ACC112 (cell line): ENCODE results near the gene CDCA4.

Experiments
- H2AFZ ChIP-seq: fragments of 200-600 bp; sonication (generic); one replicate; pipeline ENCODE4 v1.6.0; 2017; ENCODE audit warnings: antibody characterized with exemption, low read length; ENCODE audit not compliant: unreplicated experiment
- H3K27ac ChIP-seq: fragments of 200-600 bp; sonication (generic); 2 replicates; pipeline ENCODE4 v1.5.1; 2014; ENCODE audit warnings: low read depth, mild to moderate bottlenecking, antibody characterized with exemption, low read length, moderate library complexity
- H3K27me3 ChIP-seq: fragments of 200-600 bp; sonication (generic); 2 replicates; pipeline ENCODE4 v1.6.1; 2014; ENCODE audit warnings: mild to moderate bottlenecking, antibody characterized with exemption, low read length, moderate library complexity, mixed read lengths; ENCODE audit not compliant: insufficient read depth
- H3K36me3 ChIP-seq: fragments of 200-600 bp; sonication (generic); 2 replicates; pipeline ENCODE4 v1.6.1; 2016; ENCODE audit warnings: mild to moderate bottlenecking, antibody characterized with exemption, low read length, moderate library complexity, mixed read lengths; ENCODE audit not compliant: insufficient read depth
- H3K4me1 ChIP-seq: fragments of 200-600 bp; sonication (generic); one replicate; pipeline ENCODE4 v1.6.1; 2016; ENCODE audit warnings: low read length, mixed read lengths; ENCODE audit not compliant: insufficient read depth, unreplicated experiment, control insufficient read depth
- H3K4me3 ChIP-seq: fragments of 200-600 bp; sonication (generic); 2 replicates; pipeline ENCODE4 v1.5.1; 2014; ENCODE audit warnings: mild to moderate bottlenecking, low read depth, low read length
- H3K79me2 ChIP-seq: fragments of 200-600 bp; sonication (generic); one replicate; pipeline ENCODE4 v1.6.0; 2016; ENCODE audit warnings: low read length; ENCODE audit not compliant: control insufficient read depth, unreplicated experiment, insufficient read depth

Gene CDCA4

GRCh38 chr14:105055736-105056302 is 34.9 kb upstream of the CDCA4 start:
- no peaks in the 10 kb centered on the region for H3K79me2 ChIP-seq
- H3K4me1 ChIP-seq: no peaks in the 10 kb centered on the region
- no peak overlapping the region for H3K4me3 ChIP-seq
- H3K27ac ChIP-seq: no peak overlapping the region
- no peaks in the 10 kb centered on the region for H3K36me3 ChIP-seq
- no peak overlapping the region for H2AFZ ChIP-seq
- no peaks in the 10 kb centered on the region; the same call in 1 of the 2 replicates for H3K27me3 ChIP-seq

GRCh38 chr14:105055334-105055733 is 34.5 kb upstream of the CDCA4 start:
- Histone ChIP-seq H3K36me3 (no peaks in the 10 kb centered on the region), H3K27me3 (no peaks in the 10 kb centered on the region; the same call in 1 of the 2 replicates), H3K4me3 (no peak overlapping the region), H3K4me1 (no peaks in the 10 kb centered on the region), H3K27ac (no peak overlapping the region), H2AFZ (no peak overlapping the region), H3K79me2 (no peaks in the 10 kb centered on the region)

GRCh38 chr14:105053996-105054395 is 33.1 kb upstream of the CDCA4 start:
- H2AFZ ChIP-seq: no peak overlapping the region
- H3K79me2 ChIP-seq: no peaks in the 10 kb centered on the region
- H3K27me3 ChIP-seq: no peaks in the 10 kb centered on the region; the same call in 1 of the 2 replicates
- H3K4me1 ChIP-seq: no peaks in the 10 kb centered on the region
- no peak overlapping the region for H3K27ac ChIP-seq
- H3K36me3 ChIP-seq: no peaks in the 10 kb centered on the region
- no peak overlapping the region for H3K4me3 ChIP-seq

- no peaks in the 10 kb centered on the region for H3K36me3 ChIP-seq
- no peak overlapping the region for H3K27ac ChIP-seq
- no peak overlapping the region for H2AFZ ChIP-seq
- H3K4me3 ChIP-seq: no peak overlapping the region
- no peaks in the 10 kb centered on the region for H3K79me2 ChIP-seq
- H3K4me1 ChIP-seq: no peaks in the 10 kb centered on the region
- H3K27me3 ChIP-seq: no peaks in the 10 kb centered on the region; the same call in 1 of the 2 replicates
Observed at GRCh38 chr14:105053421-105053820, 32.5 kb upstream of the CDCA4 start.

- H3K27ac ChIP-seq: no peak overlapping the region
- H2AFZ ChIP-seq: no peak overlapping the region
- H3K36me3 ChIP-seq: no peaks in the 10 kb centered on the region
- no peaks in the 10 kb centered on the region for H3K4me1 ChIP-seq
- H3K4me3 ChIP-seq: no peak overlapping the region
- no peaks in the 10 kb centered on the region for H3K79me2 ChIP-seq
- H3K27me3 ChIP-seq: no peaks in the 10 kb centered on the region; the same call in 1 of the 2 replicates
Observed at GRCh38 chr14:105052110-105052458, 31.2 kb upstream of the CDCA4 start.

GRCh38 chr14:105051182-105052109 is 30.6 kb upstream of the CDCA4 start:
- no peaks in the 10 kb centered on the region for H3K79me2 ChIP-seq

GRCh38 chr14:105050551-105050897 is 29.6 kb upstream of the CDCA4 start:
- Histone ChIP-seq H3K27me3 (no peaks in the 10 kb centered on the region), H3K36me3 (no peaks in the 10 kb centered on the region), H2AFZ (no peak overlapping the region), H3K79me2 (no peaks in the 10 kb centered on the region), H3K27ac (no peak overlapping the region), H3K4me3 (no peak overlapping the region), H3K4me1 (no peaks in the 10 kb centered on the region)

More at GRCh38 chr14:105051182-105052109, 30.6 kb upstream of the CDCA4 start:
- Histone ChIP-seq H3K36me3 (no peaks in the 10 kb centered on the region), H3K27ac (no peak overlapping the region), H2AFZ (no peak overlapping the region), H3K4me1 (no peaks in the 10 kb centered on the region), H3K4me3 (no peak overlapping the region), H3K27me3 (no peaks in the 10 kb centered on the region)

- H3K4me1 ChIP-seq: no peaks in the 10 kb centered on the region
- H3K27me3 ChIP-seq: no peaks in the 10 kb centered on the region
- H3K27ac ChIP-seq: no peak overlapping the region
- no peaks in the 10 kb centered on the region for H3K79me2 ChIP-seq
- no peaks in the 10 kb centered on the region for H3K36me3 ChIP-seq
- no peak overlapping the region for H2AFZ ChIP-seq
- H3K4me3 ChIP-seq: no peak overlapping the region
Observed at GRCh38 chr14:105049753-105050550, 29.1 kb upstream of the CDCA4 start.

- no peaks in the 10 kb centered on the region for H3K79me2 ChIP-seq
- H3K4me3 ChIP-seq: no peak overlapping the region
- no peaks in the 10 kb centered on the region for H3K4me1 ChIP-seq
- H3K27me3 ChIP-seq: no peaks in the 10 kb centered on the region
- no peak overlapping the region for H3K27ac ChIP-seq
- H2AFZ ChIP-seq: no peak overlapping the region
- H3K36me3 ChIP-seq: no peaks in the 10 kb centered on the region
Observed at GRCh38 chr14:105047283-105048016, 26.6 kb upstream of the CDCA4 start.

GRCh38 chr14:105046891-105047282 is 26.0 kb upstream of the CDCA4 start:
- no peak overlapping the region for H2AFZ ChIP-seq
- no peaks in the 10 kb centered on the region for H3K79me2 ChIP-seq
- H3K4me1 ChIP-seq: no peaks in the 10 kb centered on the region
- H3K27me3 ChIP-seq: no peaks in the 10 kb centered on the region
- H3K36me3 ChIP-seq: no peaks in the 10 kb centered on the region
- H3K27ac ChIP-seq: no peak overlapping the region
- no peak overlapping the region for H3K4me3 ChIP-seq
